ENCODE results near the gene LCN12.

Gene LCN12

GRCh38 chr9:136927343-136928271, 24.5 kb upstream of the LCN12 start:
- no peak for DNase-seq

- no peak for DNase-seq
Measured at GRCh38 chr9:136928591-136928990, 23.5 kb upstream of the LCN12 start.

GRCh38 chr9:136930014-136930413, 22.1 kb upstream of the LCN12 start:
- DNase-seq: no peak

- DNase-seq: no peak
Measured at GRCh38 chr9:136931611-136932130, 20.4 kb upstream of the LCN12 start.

- DNase-seq: no peak
Measured at GRCh38 chr9:136934277-136934676, 17.8 kb upstream of the LCN12 start.

- DNase-seq: no peak
Measured at GRCh38 chr9:136935651-136936050, 16.4 kb upstream of the LCN12 start.

- peak; percentile 30 for DNase-seq
Measured at GRCh38 chr9:136936645-136937170, 15.4 kb upstream of the LCN12 start.

- no peak for DNase-seq
Measured at GRCh38 chr9:136937186-136938001, 14.7 kb upstream of the LCN12 start.

- no peak for DNase-seq
Measured at GRCh38 chr9:136939431-136939995, 12.6 kb upstream of the LCN12 start.

- DNase-seq: peak; percentile 66
Measured at GRCh38 chr9:136939996-136940525, 12.0 kb upstream of the LCN12 start.

GRCh38 chr9:136940526-136941230, 11.4 kb upstream of the LCN12 start:
- no peak for DNase-seq

GRCh38 chr9:136941231-136942111, 10.6 kb upstream of the LCN12 start:
- no peak for DNase-seq

GRCh38 chr9:136942112-136942880, 9.8 kb upstream of the LCN12 start:
- DNase-seq: no peak

GRCh38 chr9:136942881-136943230, 9.2 kb upstream of the LCN12 start:
- DNase-seq: no peak

- DNase-seq: no peak
Measured at GRCh38 chr9:136943291-136944211, 8.5 kb upstream of the LCN12 start.

- no peak for DNase-seq
Measured at GRCh38 chr9:136944212-136944518, 7.9 kb upstream of the LCN12 start.

GRCh38 chr9:136944519-136945332, 7.3 kb upstream of the LCN12 start, which contains the start of the genes C8G and FBXW5:
TSS of gene C8G (plus strand) at chr9:136945243. CDS start at chr9:136945321, 78 bp downstream.
TSS of gene FBXW5 (minus strand) at chr9:136944738. CDS start at chr9:136944083, 655 bp downstream.
- peak; percentile 95 for DNase-seq

All from midbrain (tissue), 1 donor.